ENCODE measurements around the gene STRAP. TPM values are rescaled to one million over a fixed set of nuclear protein-coding genes. Genes with fewer than 3 reads are reported as not detected.

The STRAP gene
- total and polyA plus RNA-seq, 2 donors (not counting 1 experiment from before 2014, with no cell fraction given) = 44.4 to 49.0 TPM

DNA sequence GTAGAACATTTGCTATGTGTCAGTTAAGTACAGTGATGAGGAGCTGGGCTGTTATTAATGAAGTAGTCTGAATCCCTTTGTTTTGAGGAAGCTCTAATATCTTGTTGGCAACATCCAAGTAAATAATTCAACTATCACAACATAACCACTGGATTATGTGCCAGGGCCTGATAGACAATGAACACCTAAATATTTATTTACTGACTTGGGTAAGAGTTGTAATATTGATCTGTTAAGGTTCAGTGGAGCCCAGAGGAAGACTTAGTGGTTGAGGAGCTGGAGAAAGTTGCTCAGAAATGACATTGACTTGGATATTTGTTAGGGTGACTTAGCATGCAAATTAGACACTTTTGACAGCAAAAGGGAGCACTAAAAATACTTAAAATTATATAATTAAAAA, 55.7 kb downstream of the STRAP start:
- H3K4me3 Mint-ChIP-seq = no peak overlapping the region
- Histone ChIP-seq H3K4me3 (ENCODE audit: control extremely low read depth in 1 of 5, extremely low read depth in 1 of 5, insufficient read depth in 1 of 5, low read depth in 2 of 5, low read length in 4 of 5) (no peak overlapping the region), H3K36me3 (replicated peaks in 1 of 2; ENCODE audit: control extremely low read depth in 1 of 2, control insufficient read depth in 1 of 2, extremely low read depth in 1 of 2, insufficient read depth in 2 of 2, low read length in 1 of 2) (peaks cover 0 to 4% of the 10 kb centered on the region in 2 experiments), H3K27ac (ENCODE audit: low read length in 2 of 2) (no peak overlapping the region), H3K4me2 (replicated peaks; ENCODE audit: low read depth, low read length, poor library complexity, severe bottlenecking) (no peak overlapping the region), H2AFZ (ENCODE audit: insufficient read depth, low read depth, low read length, poor library complexity, severe bottlenecking) (no peak overlapping the region), H3K9ac (ENCODE audit: low read length) (no peak overlapping the region), H4K20me1 (ENCODE audit: control insufficient read depth, insufficient read depth, low read length, poor library complexity, severe bottlenecking) (no peaks in the 10 kb centered on the region), H3K79me2 (ENCODE audit: control insufficient read depth, insufficient read depth, low read length) (peaks cover 27% of the 10 kb centered on the region), H3K9me3 (ENCODE audit: control extremely low read depth in 1 of 3, control insufficient read depth in 2 of 3, insufficient read depth in 1 of 3, low read length in 2 of 3) (peaks cover 3 to 7% (median 4%) of the 10 kb centered on the region in 3 donors), H3K4me1 (ENCODE audit: control insufficient read depth in 2 of 2, insufficient read depth in 2 of 2, low read length in 2 of 2) (no peaks in the 10 kb centered on the region), H3K27me3 (replicated peaks in 1 of 4; ENCODE audit: control extremely low read depth in 1 of 4, control insufficient read depth in 3 of 4, insufficient read depth in 4 of 4, low read length in 3 of 4) (no peaks in the 10 kb centered on the region)
- H3K9me3 Mint-ChIP-seq (ENCODE audit: insufficient read depth) = peaks cover 3% of the 10 kb centered on the region
- CTCF ChIA-PET = no interaction called here
- no peaks in the 10 kb centered on the region for H3K27me3 Mint-ChIP-seq
- no peak overlapping the region for H3K27ac Mint-ChIP-seq
- POLR2A ChIA-PET = no interaction called here
- peaks cover 12% of the 10 kb centered on the region for H3K4me1 Mint-ChIP-seq
- ATAC-seq (ENCODE audit: low read depth) (no peak), DNase-seq (no peak)
- TF ChIP-seq, protein P1, sequence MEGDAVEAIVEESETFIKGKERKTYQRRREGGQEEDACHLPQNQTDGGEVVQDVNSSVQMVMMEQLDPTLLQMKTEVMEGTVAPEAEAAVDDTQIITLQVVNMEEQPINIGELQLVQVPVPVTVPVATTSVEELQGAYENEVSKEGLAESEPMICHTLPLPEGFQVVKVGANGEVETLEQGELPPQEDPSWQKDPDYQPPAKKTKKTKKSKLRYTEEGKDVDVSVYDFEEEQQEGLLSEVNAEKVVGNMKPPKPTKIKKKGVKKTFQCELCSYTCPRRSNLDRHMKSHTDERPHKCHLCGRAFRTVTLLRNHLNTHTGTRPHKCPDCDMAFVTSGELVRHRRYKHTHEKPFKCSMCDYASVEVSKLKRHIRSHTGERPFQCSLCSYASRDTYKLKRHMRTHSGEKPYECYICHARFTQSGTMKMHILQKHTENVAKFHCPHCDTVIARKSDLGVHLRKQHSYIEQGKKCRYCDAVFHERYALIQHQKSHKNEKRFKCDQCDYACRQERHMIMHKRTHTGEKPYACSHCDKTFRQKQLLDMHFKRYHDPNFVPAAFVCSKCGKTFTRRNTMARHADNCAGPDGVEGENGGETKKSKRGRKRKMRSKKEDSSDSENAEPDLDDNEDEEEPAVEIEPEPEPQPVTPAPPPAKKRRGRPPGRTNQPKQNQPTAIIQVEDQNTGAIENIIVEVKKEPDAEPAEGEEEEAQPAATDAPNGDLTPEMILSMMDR (IDR thresholded peaks at IDR 0.05) = no peak
- no peak for TF ChIP-seq EZH2 (IDR thresholded peaks at IDR 0.05; ENCODE audit: borderline replicate concordance, insufficient read depth, low read depth, low read length, poor library complexity, severe bottlenecking)
- intact Hi-C loops (cut with micrococcal nuclease) = no loop called here

DNA sequence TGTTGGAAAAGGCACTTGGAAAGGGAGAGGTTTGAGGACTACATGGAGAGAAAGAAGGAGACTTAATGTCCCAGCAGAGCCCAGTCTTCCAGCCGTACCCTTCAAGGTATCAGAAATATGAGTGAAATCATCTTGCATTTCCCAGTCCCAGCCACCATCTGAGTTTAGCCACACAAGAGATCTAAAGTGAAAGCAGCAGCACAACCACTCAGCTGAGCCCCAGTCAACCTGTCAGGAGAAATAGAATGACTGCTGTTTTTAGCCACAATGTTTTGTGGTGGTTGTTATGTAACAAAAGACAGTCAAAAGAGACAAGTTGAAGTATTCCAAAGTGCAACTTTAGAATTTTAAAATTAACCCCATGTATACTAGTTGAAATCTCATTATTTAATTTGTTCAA, 56.9 kb downstream of the STRAP start:
- WGBS (ENCODE audit: insufficient coverage) = no CpG with 5 or more reads among the region's 1 CpG
- Histone ChIP-seq H4K20me1 (ENCODE audit: control insufficient read depth, insufficient read depth, low read length, poor library complexity, severe bottlenecking) (no peaks in the 10 kb centered on the region), H3K79me2 (ENCODE audit: control insufficient read depth, insufficient read depth, low read length) (peaks cover 25% of the 10 kb centered on the region), H3K27me3 (replicated peaks in 1 of 4; ENCODE audit: control extremely low read depth in 1 of 4, control insufficient read depth in 3 of 4, insufficient read depth in 4 of 4, low read length in 3 of 4) (no peaks in the 10 kb centered on the region), H3K36me3 (replicated peaks in 1 of 2; ENCODE audit: control extremely low read depth in 1 of 2, control insufficient read depth in 1 of 2, extremely low read depth in 1 of 2, insufficient read depth in 2 of 2, low read length in 1 of 2) (peaks cover 0 to 3% of the 10 kb centered on the region in 2 experiments), H3K4me2 (replicated peaks; ENCODE audit: low read depth, low read length, poor library complexity, severe bottlenecking) (no peak overlapping the region), H3K9ac (ENCODE audit: low read length) (no peak overlapping the region), H3K9me3 (ENCODE audit: control extremely low read depth in 1 of 3, control insufficient read depth in 2 of 3, insufficient read depth in 1 of 3, low read length in 2 of 3) (peaks cover 1 to 7% (median 3%) of the 10 kb centered on the region in 3 donors), H2AFZ (ENCODE audit: insufficient read depth, low read depth, low read length, poor library complexity, severe bottlenecking) (no peak overlapping the region), H3K27ac (ENCODE audit: low read length in 2 of 2) (no peak overlapping the region), H3K4me1 (ENCODE audit: control insufficient read depth in 2 of 2, insufficient read depth in 2 of 2, low read length in 2 of 2) (no peaks in the 10 kb centered on the region), H3K4me3 (ENCODE audit: control extremely low read depth in 1 of 5, extremely low read depth in 1 of 5, insufficient read depth in 1 of 5, low read depth in 2 of 5, low read length in 4 of 5) (no peak overlapping the region)
- intact Hi-C loops (cut with micrococcal nuclease) = no loop called here
- H3K27ac Mint-ChIP-seq = no peak overlapping the region
- DNase-seq = no peak
- H3K4me1 Mint-ChIP-seq = peaks cover 12% of the 10 kb centered on the region
- TF ChIP-seq EZH2 (IDR thresholded peaks at IDR 0.05; ENCODE audit: borderline replicate concordance, insufficient read depth, low read depth, low read length, poor library complexity, severe bottlenecking) = no peak
- TF ChIP-seq, protein P1 (IDR thresholded peaks at IDR 0.05) = no peak
- H3K4me3 Mint-ChIP-seq = no peak overlapping the region
- no peaks in the 10 kb centered on the region for H3K27me3 Mint-ChIP-seq
- peaks cover 3% of the 10 kb centered on the region for H3K9me3 Mint-ChIP-seq (ENCODE audit: insufficient read depth)
- POLR2A ChIA-PET = no interaction called here
- no peak for ATAC-seq (ENCODE audit: low read depth)
- CTCF ChIA-PET = no interaction called here

Data from B cell (primary cell).